Left lung (tissue), 10 donors: ENCODE data around the gene HMOX2. TPM values are rescaled to one million over a fixed set of nuclear protein-coding genes. Genes with fewer than 3 reads are reported as not detected.

Experiments used
- ATAC-seq: fragments of 200-7000 bp; cut with Tn5 transposase; one replicate; pipeline ENCODE4 v1.9.1; 2020; ENCODE audit warnings: moderate library complexity
- DNase-seq, 4 donors: peaks; one replicate each; pipeline ENCODE4 v3.0.0-alpha.2; 2013 to 2020
- H3K27ac ChIP-seq, 2 donors: fragments of 200-600 bp; sonication (generic) in 1 of 2; one replicate each; pipeline versions ENCODE4 v1.5.0 to v1.8.0; 2020 to 2021
- H3K27me3 ChIP-seq, 2 donors: fragments of 200-600 bp; sonication (generic) in 1 of 2; one replicate each; pipeline versions ENCODE4 v1.5.0 to v1.8.0; 2020 to 2021
- H3K36me3 ChIP-seq, 2 donors: fragments of 200-600 bp; sonication (generic) in 1 of 2; one replicate each; pipeline versions ENCODE4 v1.5.0 to v1.8.0; 2020 to 2021
- H3K4me1 ChIP-seq, 2 donors: fragments of 200-600 bp; one replicate each; pipeline ENCODE4 v1.8.0; 2021
- H3K4me3 ChIP-seq, 2 donors: fragments of 200-600 bp; sonication (generic) in 1 of 2; one replicate each; pipeline versions ENCODE4 v1.5.0 to v1.8.0; 2020 to 2021; ENCODE audit warnings: mild to moderate bottlenecking in 1 of 2
- H3K9me3 ChIP-seq, 2 donors: fragments of 200-600 bp; sonication (generic) in 1 of 2; one replicate each; pipeline versions ENCODE4 v1.5.0 to v1.8.0; 2020 to 2021
- intact Hi-C, 2 donors: fragments of 100-400 bp; cut with DNase I; formaldehyde crosslinking; loops; one replicate each; pipeline versions ENCODE4 v1.11.2 to v1.14.2; 2022
- polyA plus RNA-seq, 6 donors: library from polyadenylated mRNA; unstranded; fragments of 120-200 nt; gene quantifications; one replicate each; pipeline ENCODE4 v1.2.1, GENCODE V29; 2013; ENCODE audit not compliant: insufficient read length in 6 of 6
- total RNA-seq, 2 donors: library from RNA; stranded (reverse); fragmentation: NEBNext Ultra II Directional; extraction: Animal tissue kit (Norgen Biotek cat#: 25700); gene quantifications; one replicate each; pipeline ENCODE4 v1.2.1, GENCODE V29; 2021
- TF ChIP-seq, protein P1 (sequence below), 2 donors: fragments of 200-600 bp; sonication (generic) in 1 of 2; IDR thresholded peaks; one replicate each; pipeline versions ENCODE4 v1.5.0 to v1.8.0; 2021; ENCODE audit warnings: antibody characterized with exemption in 2 of 2
- donor health status: DM: no; HTN: yes; CAD: no.
- donor health status: DM: no; HTN: no; CAD: no.

HMOX2 gene
- total and polyA plus RNA-seq, 8 donors: 36.2 to 52.1 (median 39.5) TPM

DNA sequence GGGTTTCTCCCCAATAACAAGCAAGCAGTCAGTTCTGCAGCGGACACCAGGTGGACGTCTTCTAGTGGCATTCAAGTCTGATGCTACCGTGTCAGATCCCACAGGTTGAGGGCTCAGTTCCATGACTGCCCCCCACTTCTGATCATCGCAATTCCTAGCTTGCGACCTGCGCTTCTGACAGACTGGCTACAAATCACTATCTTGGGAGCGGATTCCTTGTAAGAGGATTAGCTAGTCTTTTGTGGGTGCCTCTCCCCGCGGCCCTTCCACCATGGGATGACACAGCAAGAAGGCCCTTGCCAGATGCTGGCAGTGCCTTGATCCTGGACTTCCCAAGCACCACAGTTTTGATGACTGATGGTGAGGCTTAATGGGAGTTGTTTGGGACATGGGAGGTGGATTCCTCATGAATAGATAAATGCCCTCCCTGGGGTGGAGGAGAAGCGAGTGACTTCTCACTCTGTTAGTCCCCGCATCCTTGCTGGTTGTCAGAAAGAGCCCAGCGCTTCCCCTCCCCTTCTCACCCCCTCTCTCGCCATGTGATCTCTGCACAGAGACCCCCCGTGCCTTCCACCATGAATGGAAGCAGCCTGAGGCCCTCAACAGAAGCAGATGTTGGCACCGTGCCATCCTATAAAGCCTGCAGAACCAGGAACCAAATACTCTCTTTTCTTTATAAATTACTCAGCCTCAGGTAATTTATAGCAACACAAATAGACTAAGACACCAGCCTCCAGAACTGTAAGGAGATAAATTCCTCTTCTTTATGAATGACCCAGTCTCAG is 43.3 kb downstream of the HMOX2 start:
- intact Hi-C loops: loop anchor here in 1 of 2 donors (10.0 kb wide), 1 partner anchor 65 kb away; no protein-coding TSS in a partner anchor
- ATAC-seq (no peak), DNase-seq (no peak)
- Histone ChIP-seq H3K4me3 (no peak overlapping the region), H3K36me3 (peaks cover 0 to 3% of the 10 kb centered on the region in 2 donors), H3K27me3 (no peaks in the 10 kb centered on the region), H3K27ac (no peak overlapping the region), H3K9me3 (no peaks in the 10 kb centered on the region), H3K4me1 (peaks cover 9 to 38% of the 10 kb centered on the region in 2 donors)
- TF ChIP-seq, protein P1, sequence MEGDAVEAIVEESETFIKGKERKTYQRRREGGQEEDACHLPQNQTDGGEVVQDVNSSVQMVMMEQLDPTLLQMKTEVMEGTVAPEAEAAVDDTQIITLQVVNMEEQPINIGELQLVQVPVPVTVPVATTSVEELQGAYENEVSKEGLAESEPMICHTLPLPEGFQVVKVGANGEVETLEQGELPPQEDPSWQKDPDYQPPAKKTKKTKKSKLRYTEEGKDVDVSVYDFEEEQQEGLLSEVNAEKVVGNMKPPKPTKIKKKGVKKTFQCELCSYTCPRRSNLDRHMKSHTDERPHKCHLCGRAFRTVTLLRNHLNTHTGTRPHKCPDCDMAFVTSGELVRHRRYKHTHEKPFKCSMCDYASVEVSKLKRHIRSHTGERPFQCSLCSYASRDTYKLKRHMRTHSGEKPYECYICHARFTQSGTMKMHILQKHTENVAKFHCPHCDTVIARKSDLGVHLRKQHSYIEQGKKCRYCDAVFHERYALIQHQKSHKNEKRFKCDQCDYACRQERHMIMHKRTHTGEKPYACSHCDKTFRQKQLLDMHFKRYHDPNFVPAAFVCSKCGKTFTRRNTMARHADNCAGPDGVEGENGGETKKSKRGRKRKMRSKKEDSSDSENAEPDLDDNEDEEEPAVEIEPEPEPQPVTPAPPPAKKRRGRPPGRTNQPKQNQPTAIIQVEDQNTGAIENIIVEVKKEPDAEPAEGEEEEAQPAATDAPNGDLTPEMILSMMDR (IDR thresholded peaks at IDR 0.05): no peak

GRCh38 chr16:4520913-4521312 is 44.7 kb downstream of the HMOX2 start:
- no peaks in the 10 kb centered on the region for H3K9me3 ChIP-seq
- DNase-seq (no peak), ATAC-seq (no peak)
- no peak overlapping the region for H3K4me3 ChIP-seq
- H3K36me3 ChIP-seq: peaks cover 0 to 3% of the 10 kb centered on the region in 2 donors
- intact Hi-C loops: no loop called here
- TF ChIP-seq, protein P1 (IDR thresholded peaks at IDR 0.05): no peak
- no peaks in the 10 kb centered on the region for H3K27me3 ChIP-seq
- peaks cover 0 to 23% of the 10 kb centered on the region in 2 donors for H3K4me1 ChIP-seq
- H3K27ac ChIP-seq: no peak overlapping the region

GRCh38 chr16:4522051-4522581 is 45.9 kb downstream of the HMOX2 start:
- H3K4me3 ChIP-seq: no peak overlapping the region
- no peaks in the 10 kb centered on the region for H3K27me3 ChIP-seq
- DNase-seq (peak in 2 of 4 donors; percentile 31 to 71), ATAC-seq (no peak)
- H3K9me3 ChIP-seq: no peaks in the 10 kb centered on the region
- peaks cover 0 to 13% of the 10 kb centered on the region in 2 donors for H3K4me1 ChIP-seq
- TF ChIP-seq, protein P1 (IDR thresholded peaks at IDR 0.05): no peak
- intact Hi-C loops: no loop called here
- no peak overlapping the region for H3K27ac ChIP-seq
- peaks cover 0 to 3% of the 10 kb centered on the region in 2 donors for H3K36me3 ChIP-seq

GRCh38 chr16:4523686-4524085 is 47.5 kb downstream of the HMOX2 start:
- H3K4me1 ChIP-seq: peaks cover 0 to 13% of the 10 kb centered on the region in 2 donors
- TF ChIP-seq, protein P1 (IDR thresholded peaks at IDR 0.05): no peak
- no peak overlapping the region for H3K27ac ChIP-seq
- no peak for ATAC-seq
- H3K4me3 ChIP-seq: no peak overlapping the region
- DNase-seq: no peak
- peaks cover 0 to 3% of the 10 kb centered on the region in 2 donors for H3K36me3 ChIP-seq
- no peaks in the 10 kb centered on the region for H3K9me3 ChIP-seq
- H3K27me3 ChIP-seq: no peaks in the 10 kb centered on the region
- intact Hi-C loops: no loop called here

- DNase-seq: no peak
- no peak for ATAC-seq
- Histone ChIP-seq H3K27me3 (no peaks in the 10 kb centered on the region), H3K9me3 (no peaks in the 10 kb centered on the region), H3K36me3 (peaks cover 0 to 3% of the 10 kb centered on the region in 2 donors), H3K27ac (no peak overlapping the region), H3K4me3 (no peak overlapping the region), H3K4me1 (peaks cover 3 to 13% of the 10 kb centered on the region in 2 donors)
- TF ChIP-seq, protein P1 (IDR thresholded peaks at IDR 0.05): no peak
- intact Hi-C loops: no loop called here
Measured at GRCh38 chr16:4524571-4524970, 48.4 kb downstream of the HMOX2 start.
